Ishikawa (cell line): ENCODE results near the gene TMEM255B.

Experiments used
- CEBPB ChIP-seq: IDR thresholded peaks from 2 replicates; pipeline ENCODE4 v1.6.1; 2012
- CREB1 ChIP-seq: IDR thresholded peaks from 2 replicates; pipeline ENCODE4 v1.6.1; 2012; ENCODE audit warnings: low read depth
- EGR1 ChIP-seq: IDR thresholded peaks from 2 replicates; pipeline ENCODE4 v1.6.1; 2012
- EP300 ChIP-seq: IDR thresholded peaks from 2 replicates; pipeline ENCODE4 v1.6.1; 2012; ENCODE audit warnings: borderline replicate concordance
- FOXM1 ChIP-seq: IDR thresholded peaks from 2 replicates; pipeline ENCODE4 v1.6.1; 2012; ENCODE audit warnings: low read depth, borderline replicate concordance
- MAX ChIP-seq: IDR thresholded peaks from 2 replicates; pipeline ENCODE4 v1.6.1; 2012
- NFIC ChIP-seq: IDR thresholded peaks from 2 replicates; pipeline ENCODE4 v1.6.1; 2012
- RAD21 ChIP-seq: IDR thresholded peaks from 2 replicates; pipeline ENCODE4 v1.6.1; 2012; ENCODE audit warnings: low read depth
- REST ChIP-seq: IDR thresholded peaks from 2 replicates; pipeline ENCODE4 v1.6.1; 2012; ENCODE audit warnings: low read depth, mild to moderate bottlenecking
- TAF1 ChIP-seq: IDR thresholded peaks from 2 replicates; pipeline ENCODE4 v1.6.1; 2012; ENCODE audit warnings: low read depth, mild to moderate bottlenecking
- TCF12 ChIP-seq: IDR thresholded peaks from 2 replicates; pipeline ENCODE4 v1.6.1; 2012; ENCODE audit warnings: low read depth
- TEAD4 ChIP-seq: IDR thresholded peaks from 2 replicates; pipeline ENCODE4 v1.6.1; 2012
- USF1 ChIP-seq: IDR thresholded peaks from 2 replicates; pipeline ENCODE4 v1.6.1; 2012
- YY1 ChIP-seq: IDR thresholded peaks from 2 replicates; pipeline ENCODE4 v1.6.1; 2012; ENCODE audit warnings: low read depth
- ZBTB7A ChIP-seq: IDR thresholded peaks from 2 replicates; pipeline ENCODE4 v1.6.1; 2012; ENCODE audit warnings: low read depth

The TMEM255B gene

GRCh38 chr13:113827021-113827420, 68.0 kb downstream of the TMEM255B start:
- TF ChIP-seq USF1 (no peak), NFIC (no peak), TEAD4 (no peak), EP300 (no peak), TCF12 (no peak), FOXM1 (no peak), RAD21 (no peak), MAX (no peak), ZBTB7A (no peak), REST (no peak), YY1 (no peak), EGR1 (no peak), CREB1 (no peak)

GRCh38 chr13:113828282-113828825, 69.3 kb downstream of the TMEM255B start:
- TF ChIP-seq YY1 = no peak
- TF ChIP-seq MAX = no peak
- no peak for TF ChIP-seq TCF12
- TF ChIP-seq CREB1 = no peak
- no peak for TF ChIP-seq USF1
- TF ChIP-seq ZBTB7A = no peak
- TF ChIP-seq REST = no peak
- no peak for TF ChIP-seq EP300
- no peak for TF ChIP-seq RAD21
- TF ChIP-seq CEBPB = no peak
- no peak for TF ChIP-seq TEAD4
- TF ChIP-seq NFIC = no peak
- no peak for TF ChIP-seq TAF1
- no peak for TF ChIP-seq FOXM1
- no peak for TF ChIP-seq EGR1

- peak; percentile 34; the same call in 1 of the 2 replicates for TF ChIP-seq TCF12
These were observed 71.5 kb downstream of the TMEM255B start for GRCh38 chr13:113830426-113830950.

GRCh38 chr13:113831061-113831460, 72.0 kb downstream of the TMEM255B start:
- TF ChIP-seq YY1 = no peak

- TF ChIP-seq USF1 (no peak), RAD21 (no peak), EGR1 (no peak), CREB1 (no peak), ZBTB7A (no peak), EP300 (no peak), TCF12 (no peak), TAF1 (no peak), MAX (no peak), CEBPB (no peak), REST (no peak), TEAD4 (no peak), NFIC (no peak), FOXM1 (no peak), YY1 (no peak)
These were observed 73.2 kb downstream of the TMEM255B start for GRCh38 chr13:113832205-113832604.
